H1 (cell line): ENCODE results near the gene GALNT17.

Experiments
- BRCA1 ChIP-seq: IDR thresholded peaks from 2 replicates; pipeline ENCODE4 v1.6.1; 2012; ENCODE audit warnings: low read depth, low read length, improper control_type of control experiment
- CTBP2 ChIP-seq: IDR thresholded peaks from 2 replicates; pipeline ENCODE4 v1.7.0; 2011; ENCODE audit warnings: borderline replicate concordance, mild to moderate bottlenecking, moderate library complexity, mixed read lengths, low read length; ENCODE audit not compliant: insufficient read depth, insufficient read length
- TF ChIP-seq, protein P1 (sequence below), 3 experiments: IDR thresholded peaks; 1 replicate in 2 of 3; 2 replicates in 1 of 3; pipeline versions ENCODE4 v1.5.1 to v1.6.1; 2011; ENCODE audit warnings: low read length in 3 of 3, mild to moderate bottlenecking in 3 of 3, inconsistent platforms in 2 of 3, low read depth in 1 of 3, moderate library complexity in 1 of 3; ENCODE audit not compliant: insufficient read depth in 1 of 3; ENCODE audit errors: control extremely low read depth in 1 of 3
- TF ChIP-seq, protein P2 (sequence below): IDR thresholded peaks from 2 replicates; pipeline ENCODE4 v1.6.1; 2012; ENCODE audit warnings: inconsistent platforms

DNA sequence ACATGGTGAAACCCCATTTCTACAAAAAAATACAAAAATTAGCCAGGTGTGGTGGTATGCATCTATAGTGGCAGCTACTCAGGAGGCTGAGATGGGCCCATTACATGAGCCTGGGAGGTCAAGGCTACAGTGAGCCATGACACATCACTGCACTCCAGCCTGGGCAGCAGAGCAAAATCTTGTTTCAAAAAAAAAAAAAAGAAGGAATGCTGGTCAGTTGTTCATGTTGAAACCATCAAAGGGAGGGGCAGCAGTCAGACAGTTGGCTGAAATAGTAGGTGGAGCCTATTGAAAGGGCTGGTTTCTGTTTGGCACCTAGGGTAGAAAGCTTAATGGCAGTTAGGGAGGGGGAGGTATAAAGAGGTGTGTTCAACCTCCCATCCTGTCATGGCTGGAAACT lies 323.0 kb downstream of the GALNT17 start:
- TF ChIP-seq, protein P1, sequence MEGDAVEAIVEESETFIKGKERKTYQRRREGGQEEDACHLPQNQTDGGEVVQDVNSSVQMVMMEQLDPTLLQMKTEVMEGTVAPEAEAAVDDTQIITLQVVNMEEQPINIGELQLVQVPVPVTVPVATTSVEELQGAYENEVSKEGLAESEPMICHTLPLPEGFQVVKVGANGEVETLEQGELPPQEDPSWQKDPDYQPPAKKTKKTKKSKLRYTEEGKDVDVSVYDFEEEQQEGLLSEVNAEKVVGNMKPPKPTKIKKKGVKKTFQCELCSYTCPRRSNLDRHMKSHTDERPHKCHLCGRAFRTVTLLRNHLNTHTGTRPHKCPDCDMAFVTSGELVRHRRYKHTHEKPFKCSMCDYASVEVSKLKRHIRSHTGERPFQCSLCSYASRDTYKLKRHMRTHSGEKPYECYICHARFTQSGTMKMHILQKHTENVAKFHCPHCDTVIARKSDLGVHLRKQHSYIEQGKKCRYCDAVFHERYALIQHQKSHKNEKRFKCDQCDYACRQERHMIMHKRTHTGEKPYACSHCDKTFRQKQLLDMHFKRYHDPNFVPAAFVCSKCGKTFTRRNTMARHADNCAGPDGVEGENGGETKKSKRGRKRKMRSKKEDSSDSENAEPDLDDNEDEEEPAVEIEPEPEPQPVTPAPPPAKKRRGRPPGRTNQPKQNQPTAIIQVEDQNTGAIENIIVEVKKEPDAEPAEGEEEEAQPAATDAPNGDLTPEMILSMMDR (IDR thresholded peaks at IDR 0.05; ENCODE audit: control extremely low read depth in 1 of 3, insufficient read depth in 1 of 3, low read depth in 1 of 3, low read length in 3 of 3): no peak
- TF ChIP-seq CTBP2: no peak
- TF ChIP-seq, protein P2, sequence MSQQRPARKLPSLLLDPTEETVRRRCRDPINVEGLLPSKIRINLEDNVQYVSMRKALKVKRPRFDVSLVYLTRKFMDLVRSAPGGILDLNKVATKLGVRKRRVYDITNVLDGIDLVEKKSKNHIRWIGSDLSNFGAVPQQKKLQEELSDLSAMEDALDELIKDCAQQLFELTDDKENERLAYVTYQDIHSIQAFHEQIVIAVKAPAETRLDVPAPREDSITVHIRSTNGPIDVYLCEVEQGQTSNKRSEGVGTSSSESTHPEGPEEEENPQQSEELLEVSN: no peak
- no peak for TF ChIP-seq BRCA1
